Smooth muscle cell (in vitro differentiated cells): ENCODE measurements around the gene FNDC3B. TPM values are rescaled to one million over a fixed set of nuclear protein-coding genes. Genes with fewer than 3 reads are reported as not detected.

Source experiments
- DNase-seq: peaks from one replicate; lab custom pipeline; 2025; ENCODE audit not compliant: unreplicated experiment; lab: John Stamatoyannopoulos, UW
- H2AFZ ChIP-seq: fragments of 200-600 bp; sonication (generic); 2 replicates; pipeline ENCODE4 v1.6.0; 2016; ENCODE audit warnings: antibody characterized with exemption, low read depth, mild to moderate bottlenecking
- H3F3A ChIP-seq: fragments of 200-600 bp; sonication (generic); 2 replicates; pipeline ENCODE4 v1.6.0; 2017; ENCODE audit warnings: antibody characterized with exemption, low read depth
- H3K27ac ChIP-seq: fragments of 200-600 bp; sonication (generic); 2 replicates; pipeline ENCODE4 v1.5.1; 2016; ENCODE audit warnings: low read depth, mild to moderate bottlenecking
- H3K27me3 ChIP-seq: fragments of 200-600 bp; sonication (generic); 2 replicates; pipeline ENCODE4 v1.6.1; 2016; ENCODE audit warnings: low read depth, mild to moderate bottlenecking
- H3K36me3 ChIP-seq: fragments of 200-600 bp; sonication (generic); 2 replicates; pipeline ENCODE4 v1.5.1; 2016; ENCODE audit warnings: low read depth
- H3K4me1 ChIP-seq: fragments of 200-600 bp; sonication (generic); 2 replicates; pipeline ENCODE4 v1.5.1; 2016; ENCODE audit warnings: low read depth
- H3K4me2 ChIP-seq: fragments of 200-600 bp; sonication (generic); 2 replicates; pipeline ENCODE4 v1.6.0; 2016; ENCODE audit warnings: mild to moderate bottlenecking
- H3K4me3 ChIP-seq: fragments of 200-600 bp; sonication (generic); 2 replicates; pipeline ENCODE4 v1.5.1; 2016; ENCODE audit warnings: mild to moderate bottlenecking
- H3K79me2 ChIP-seq: fragments of 200-600 bp; sonication (generic); 2 replicates; pipeline ENCODE4 v1.6.0; 2016; ENCODE audit warnings: low read depth, mild to moderate bottlenecking
- H3K9ac ChIP-seq: fragments of 200-600 bp; sonication (generic); 2 replicates; pipeline ENCODE4 v1.6.0; 2016; ENCODE audit warnings: low read depth
- H3K9me3 ChIP-seq: fragments of 200-600 bp; sonication (generic); replicated peaks from 2 replicates; pipeline ENCODE4 v1.5.1; 2016; ENCODE audit warnings: low read depth
- H4K20me1 ChIP-seq: fragments of 200-600 bp; sonication (generic); 2 replicates; pipeline ENCODE4 v1.6.0; 2016; ENCODE audit warnings: low read depth
- WGBS: methylation state at CpG from one replicate; pipeline ENCODE4 v1.1.7; 2016; ENCODE audit warnings: low lambda C conversion rate; 5-methylcytosine and 5-hydroxymethylcytosine counted together
- polyA plus RNA-seq: library from polyadenylated mRNA; unstranded; fragments of >200 nt; fragmentation: Nextera tagmentation; extraction: Ambion mirVana; gene quantifications from 2 replicates; pipeline ENCODE4 v1.2.1, GENCODE V29; 2016
- total RNA-seq: library from RNA; depleted of rRNA; stranded (reverse); fragments of >200 nt; gene quantifications from 2 replicates; pipeline ENCODE4 v1.2.3, GENCODE V29; 2014
- TF ChIP-seq, protein P1 (sequence below): fragments of 200-600 bp; sonication (generic); IDR thresholded peaks from 2 replicates; pipeline ENCODE4 v1.5.1; 2017; ENCODE audit warnings: borderline replicate concordance, mild to moderate bottlenecking, antibody characterized with exemption; ENCODE audit not compliant: insufficient read depth, poor library complexity, severe bottlenecking

Gene FNDC3B
- total and polyA plus RNA-seq, 2 experiments from 2014 or later = 149 to 294 TPM

DNA sequence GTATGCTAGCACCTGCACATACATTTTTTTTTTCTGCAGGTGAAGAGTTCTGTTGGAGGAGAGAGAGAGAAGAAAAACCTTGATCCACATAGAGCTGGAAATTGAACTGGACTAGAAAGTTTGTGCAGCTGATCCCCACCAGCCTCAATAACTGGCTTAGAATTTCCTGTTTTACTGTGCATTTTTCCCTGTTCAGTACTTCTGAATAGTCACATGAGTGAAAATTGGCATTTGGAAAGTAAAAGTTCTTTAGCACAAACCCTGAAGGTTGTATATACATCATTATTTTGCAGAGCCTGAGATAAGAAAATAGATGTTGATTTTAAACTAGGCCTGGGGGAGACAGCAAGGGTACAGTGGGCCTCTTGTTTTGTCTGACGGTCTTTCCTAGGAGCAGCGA, 366.5 kb downstream of the FNDC3B start:
- Histone ChIP-seq H4K20me1 (no peaks in the 10 kb centered on the region), H3K4me3 (no peak overlapping the region), H2AFZ (no peak overlapping the region), H3K79me2 (no peaks in the 10 kb centered on the region), H3K4me1 (no peaks in the 10 kb centered on the region), H3K36me3 (no peaks in the 10 kb centered on the region), H3K27me3 (no peaks in the 10 kb centered on the region), H3F3A (peaks cover 21% of the 10 kb centered on the region), H3K9ac (no peak overlapping the region), H3K9me3 (no peaks in the 10 kb centered on the region), H3K27ac (no peak overlapping the region), H3K4me2 (no peak overlapping the region)
- 95% methylated on average over 2 of the region's 2 CpGs for WGBS
- TF ChIP-seq, protein P1, sequence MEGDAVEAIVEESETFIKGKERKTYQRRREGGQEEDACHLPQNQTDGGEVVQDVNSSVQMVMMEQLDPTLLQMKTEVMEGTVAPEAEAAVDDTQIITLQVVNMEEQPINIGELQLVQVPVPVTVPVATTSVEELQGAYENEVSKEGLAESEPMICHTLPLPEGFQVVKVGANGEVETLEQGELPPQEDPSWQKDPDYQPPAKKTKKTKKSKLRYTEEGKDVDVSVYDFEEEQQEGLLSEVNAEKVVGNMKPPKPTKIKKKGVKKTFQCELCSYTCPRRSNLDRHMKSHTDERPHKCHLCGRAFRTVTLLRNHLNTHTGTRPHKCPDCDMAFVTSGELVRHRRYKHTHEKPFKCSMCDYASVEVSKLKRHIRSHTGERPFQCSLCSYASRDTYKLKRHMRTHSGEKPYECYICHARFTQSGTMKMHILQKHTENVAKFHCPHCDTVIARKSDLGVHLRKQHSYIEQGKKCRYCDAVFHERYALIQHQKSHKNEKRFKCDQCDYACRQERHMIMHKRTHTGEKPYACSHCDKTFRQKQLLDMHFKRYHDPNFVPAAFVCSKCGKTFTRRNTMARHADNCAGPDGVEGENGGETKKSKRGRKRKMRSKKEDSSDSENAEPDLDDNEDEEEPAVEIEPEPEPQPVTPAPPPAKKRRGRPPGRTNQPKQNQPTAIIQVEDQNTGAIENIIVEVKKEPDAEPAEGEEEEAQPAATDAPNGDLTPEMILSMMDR = no peak
- no peak for DNase-seq

DNA sequence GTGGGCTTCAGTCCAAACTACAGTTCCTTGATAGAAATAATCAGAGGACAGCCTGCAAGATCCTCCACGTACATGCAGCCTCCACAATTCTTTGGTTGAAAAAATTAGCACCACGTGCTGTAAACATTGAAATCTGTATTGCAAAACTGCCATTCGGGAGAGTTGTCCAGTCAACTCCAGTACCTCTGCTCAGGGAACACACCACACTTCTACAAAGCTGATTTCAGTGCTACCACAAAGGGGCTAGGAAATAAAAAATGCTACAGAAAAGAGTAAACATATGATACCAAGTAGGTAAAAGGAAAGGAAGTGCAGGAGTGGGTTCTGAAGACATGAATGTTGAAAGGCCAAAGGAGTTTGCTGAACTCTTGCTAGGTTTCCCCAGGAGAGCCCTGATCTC, 368.5 kb downstream of the FNDC3B start:
- Histone ChIP-seq H3K27me3 (no peaks in the 10 kb centered on the region), H3K9me3 (no peaks in the 10 kb centered on the region), H3K9ac (no peak overlapping the region), H3F3A (peaks cover 19% of the 10 kb centered on the region), H4K20me1 (no peaks in the 10 kb centered on the region), H3K4me1 (no peaks in the 10 kb centered on the region), H3K4me3 (no peak overlapping the region), H3K4me2 (no peak overlapping the region), H3K27ac (no peak overlapping the region), H2AFZ (no peak overlapping the region), H3K79me2 (no peaks in the 10 kb centered on the region), H3K36me3 (no peaks in the 10 kb centered on the region)
- 93% methylated on average over 3 of the region's 3 CpGs for WGBS
- TF ChIP-seq, protein P1 = no peak
- no peak for DNase-seq

DNA sequence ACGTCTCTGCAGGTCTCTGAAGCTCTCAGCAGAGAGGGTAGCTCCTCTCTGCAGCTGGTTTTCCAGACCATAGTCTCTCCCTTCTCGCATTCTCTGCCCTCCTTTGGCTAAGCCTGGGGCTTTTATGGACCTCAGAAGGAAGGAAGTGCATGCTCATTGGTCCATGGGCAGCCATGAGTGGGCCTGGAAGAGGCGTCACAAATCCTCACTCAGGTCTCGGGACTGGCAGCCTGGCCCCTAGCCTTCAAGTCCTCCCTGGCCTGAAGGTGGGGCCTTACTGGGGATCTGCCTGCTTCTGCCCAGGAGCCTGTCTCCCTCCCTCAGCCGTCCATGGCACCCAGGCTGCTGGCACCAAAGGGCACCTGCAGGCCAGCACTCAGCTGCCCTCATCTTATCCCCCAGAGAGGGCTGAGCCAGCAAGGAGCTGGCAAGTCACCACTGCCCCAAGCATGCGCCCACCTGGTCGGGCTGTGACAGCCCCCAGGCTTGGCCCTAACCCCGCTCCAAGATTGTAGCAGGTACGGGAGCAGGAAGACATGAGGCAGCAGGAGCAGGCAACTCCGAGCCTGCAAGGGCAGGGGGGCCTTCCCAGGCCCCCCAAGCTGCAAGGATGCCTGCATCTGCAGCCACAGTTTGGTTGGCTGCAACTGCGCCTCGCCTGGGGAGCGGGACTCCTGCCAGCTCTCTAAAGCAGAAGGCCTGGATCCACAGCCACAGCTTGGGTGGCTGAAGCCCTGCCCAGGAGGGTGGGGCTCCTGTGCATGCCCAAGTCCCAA, 371.5 kb downstream of the FNDC3B start:
- Histone ChIP-seq H3K9ac (no peak overlapping the region), H3F3A (no peaks in the 10 kb centered on the region), H3K4me1 (no peaks in the 10 kb centered on the region), H3K4me2 (no peak overlapping the region), H3K4me3 (no peak overlapping the region), H3K36me3 (no peaks in the 10 kb centered on the region), H2AFZ (no peak overlapping the region), H3K27ac (no peak overlapping the region), H3K9me3 (no peaks in the 10 kb centered on the region), H3K79me2 (no peaks in the 10 kb centered on the region), H3K27me3 (no peaks in the 10 kb centered on the region), H4K20me1 (no peaks in the 10 kb centered on the region)
- TF ChIP-seq, protein P1 = no peak
- 94% methylated on average over 13 of the region's 13 CpGs for WGBS
- no peak for DNase-seq

DNA sequence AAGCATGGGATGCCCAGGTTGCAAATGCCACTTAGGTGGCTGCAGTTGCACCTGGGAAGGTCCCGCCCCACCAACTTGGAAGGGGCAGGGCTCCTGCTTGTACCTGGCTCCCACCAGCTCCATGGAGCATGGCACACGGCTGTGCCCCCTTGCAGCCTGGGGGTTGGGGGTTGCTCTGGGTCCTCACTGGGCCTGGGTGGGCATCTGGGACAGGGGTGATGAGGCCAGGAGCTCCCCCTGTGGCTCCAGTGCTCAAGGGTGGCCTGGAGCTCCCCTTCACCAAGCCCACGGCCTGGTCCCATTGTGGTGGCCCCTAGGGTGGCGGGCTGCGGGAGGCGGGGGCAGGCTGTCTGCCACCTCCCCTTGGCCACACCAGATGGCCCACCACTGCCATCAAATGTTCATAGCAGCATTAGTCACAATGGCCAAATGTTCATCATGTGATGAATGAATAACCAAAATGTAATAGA, 372.1 kb downstream of the FNDC3B start:
- H3K79me2 ChIP-seq = no peaks in the 10 kb centered on the region
- no peaks in the 10 kb centered on the region for H3K27me3 ChIP-seq
- DNase-seq = no peak
- no peaks in the 10 kb centered on the region for H4K20me1 ChIP-seq
- no peak overlapping the region for H2AFZ ChIP-seq
- H3K4me1 ChIP-seq = no peaks in the 10 kb centered on the region
- H3K4me3 ChIP-seq = no peak overlapping the region
- no peak overlapping the region for H3K9ac ChIP-seq
- no peaks in the 10 kb centered on the region for H3F3A ChIP-seq
- 97% methylated on average over 6 of the region's 6 CpGs for WGBS
- H3K27ac ChIP-seq = no peak overlapping the region
- no peaks in the 10 kb centered on the region for H3K36me3 ChIP-seq
- no peak overlapping the region for H3K4me2 ChIP-seq
- TF ChIP-seq, protein P1 = no peak
- no peaks in the 10 kb centered on the region for H3K9me3 ChIP-seq
